ENCODE results near the gene NR2F6. TPM values are rescaled to one million over a fixed set of nuclear protein-coding genes. Genes with fewer than 3 reads are reported as not detected.

Gene NR2F6
- total RNA-seq, 1 experiment from 2014 or later: 134 TPM

DNA sequence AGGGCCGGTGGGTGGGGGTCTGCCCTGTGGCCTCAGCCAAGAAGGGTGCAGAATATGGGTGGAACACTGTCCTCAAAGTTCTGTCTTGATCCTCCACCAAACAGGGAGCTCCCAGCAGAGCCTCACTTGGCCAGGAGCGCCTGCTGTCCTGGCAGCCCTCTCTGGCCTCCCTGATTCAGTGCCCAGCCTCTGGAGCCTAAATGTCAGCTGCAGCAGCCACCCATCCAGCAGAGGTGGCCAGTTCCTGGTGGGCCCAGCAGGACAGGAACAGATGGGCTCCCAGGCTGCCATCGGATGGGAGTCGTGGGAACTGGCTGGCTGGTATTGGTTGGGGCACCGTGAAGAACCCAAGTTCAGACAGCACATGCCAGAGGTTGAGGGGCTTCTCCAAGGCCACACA, 32.4 kb downstream of the NR2F6 start:
- H3K36me3 Mint-ChIP-seq (ENCODE audit: insufficient read depth in 1 of 3, low read depth in 3 of 3): peaks cover 15 to 47% (median 39%) of the 10 kb centered on the region in 3 experiments; a peak in 6 of 7 replicates
- no peaks in the 10 kb centered on the region for H3K9me3 ChIP-seq (ENCODE audit: control insufficient read depth, low read depth, low read length)
- H3K56ac ChIP-seq (ENCODE audit: insufficient read length, low read depth, low read length): no peak overlapping the region
- H3K4me1 ChIP-seq (ENCODE audit: insufficient read depth, low read length): no peaks in the 10 kb centered on the region; the same call in 1 of the 2 replicates
- H2BK120ac ChIP-seq (ENCODE audit: low read depth, low read length, poor library complexity, severe bottlenecking): no peak overlapping the region
- H3K9ac ChIP-seq (ENCODE audit: extremely low read depth, insufficient read length, low read length): no peak overlapping the region
- H4K20me1 ChIP-seq (ENCODE audit: control insufficient read depth, insufficient read depth, insufficient read length): no peaks in the 10 kb centered on the region
- H3K27me3 Mint-ChIP-seq (ENCODE audit: low read depth): no peaks in the 10 kb centered on the region
- no peak overlapping the region for H4K8ac ChIP-seq (replicated peaks; ENCODE audit: insufficient read length, low read depth, low read length)
- H2BK20ac ChIP-seq (ENCODE audit: low read depth, low read length, poor library complexity, severe bottlenecking): no peak overlapping the region
- H2AFZ ChIP-seq (ENCODE audit: low read length): no peak overlapping the region
- WGBS (ENCODE audit: extremely low coverage, insufficient read length, low lambda C conversion rate): no CpG with 5 or more reads among the region's 5 CpGs
- no peak overlapping the region for H3K23ac ChIP-seq (ENCODE audit: insufficient read length, low read depth, low read length)
- H3K4me3 Mint-ChIP-seq: no peak overlapping the region
- no peak overlapping the region for H3T11ph ChIP-seq (ENCODE audit: low read length)
- H3K79me2 ChIP-seq (ENCODE audit: insufficient read depth, low read length): no peaks in the 10 kb centered on the region
- no peak overlapping the region for H2BK12ac ChIP-seq (ENCODE audit: insufficient read length, low read depth, low read length)
- H3K18ac ChIP-seq (ENCODE audit: insufficient read length, low read depth, low read length): no peak overlapping the region
- no peak overlapping the region for H3K27ac ChIP-seq (ENCODE audit: insufficient read length, low read depth, low read length)
- H2BK15ac ChIP-seq (ENCODE audit: low read depth, low read length): no peak overlapping the region
- peaks cover 5% of the 10 kb centered on the region for H3K23me2 ChIP-seq (ENCODE audit: insufficient read length, low read depth, low read length, poor library complexity, severe bottlenecking)
- H3K4me2 ChIP-seq (ENCODE audit: insufficient read depth, insufficient read length, low read length): no peak overlapping the region
- no peaks in the 10 kb centered on the region for H3K9me3 Mint-ChIP-seq
- H3K79me1 ChIP-seq (ENCODE audit: insufficient read depth, low read depth, low read length, poor library complexity, severe bottlenecking): no peaks in the 10 kb centered on the region
- H3K14ac ChIP-seq (ENCODE audit: insufficient read depth, low read length): no peak overlapping the region
- no peak overlapping the region for H4K91ac ChIP-seq (ENCODE audit: insufficient read length, low read depth, low read length)
- no peaks in the 10 kb centered on the region for H3K27me3 ChIP-seq (ENCODE audit: insufficient read depth, low read length)
- H3K4me1 Mint-ChIP-seq: peaks cover 12 to 26% of the 10 kb centered on the region in 2 experiments
- no peak overlapping the region for H3K4ac ChIP-seq (ENCODE audit: low read depth, low read length)
- no peak overlapping the region for H3K27ac Mint-ChIP-seq
- no peak overlapping the region for H2AK5ac ChIP-seq (ENCODE audit: insufficient read length, low read length)
- TF ChIP-seq, protein P1, sequence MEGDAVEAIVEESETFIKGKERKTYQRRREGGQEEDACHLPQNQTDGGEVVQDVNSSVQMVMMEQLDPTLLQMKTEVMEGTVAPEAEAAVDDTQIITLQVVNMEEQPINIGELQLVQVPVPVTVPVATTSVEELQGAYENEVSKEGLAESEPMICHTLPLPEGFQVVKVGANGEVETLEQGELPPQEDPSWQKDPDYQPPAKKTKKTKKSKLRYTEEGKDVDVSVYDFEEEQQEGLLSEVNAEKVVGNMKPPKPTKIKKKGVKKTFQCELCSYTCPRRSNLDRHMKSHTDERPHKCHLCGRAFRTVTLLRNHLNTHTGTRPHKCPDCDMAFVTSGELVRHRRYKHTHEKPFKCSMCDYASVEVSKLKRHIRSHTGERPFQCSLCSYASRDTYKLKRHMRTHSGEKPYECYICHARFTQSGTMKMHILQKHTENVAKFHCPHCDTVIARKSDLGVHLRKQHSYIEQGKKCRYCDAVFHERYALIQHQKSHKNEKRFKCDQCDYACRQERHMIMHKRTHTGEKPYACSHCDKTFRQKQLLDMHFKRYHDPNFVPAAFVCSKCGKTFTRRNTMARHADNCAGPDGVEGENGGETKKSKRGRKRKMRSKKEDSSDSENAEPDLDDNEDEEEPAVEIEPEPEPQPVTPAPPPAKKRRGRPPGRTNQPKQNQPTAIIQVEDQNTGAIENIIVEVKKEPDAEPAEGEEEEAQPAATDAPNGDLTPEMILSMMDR (conservative IDR thresholded peaks at IDR 0.05): no peak
- no peak overlapping the region for H2BK5ac ChIP-seq (ENCODE audit: insufficient read length, low read length)
- H4K5ac ChIP-seq (ENCODE audit: insufficient read length, low read depth, low read length): no peak overlapping the region
- no peak for DNase-seq

Measured in H9 (cell line).